Measurements from ENCODE around the gene P3H2. TPM values are rescaled to one million over a fixed set of nuclear protein-coding genes. Genes with fewer than 3 reads are reported as not detected.
A peak's percentile ranks its signal among the peaks of the same experiment; 100 is the strongest.

The P3H2 gene
- total and polyA plus RNA-seq, 8 donors, result 1.4 to 46.1 (median 20.3) TPM

DNA sequence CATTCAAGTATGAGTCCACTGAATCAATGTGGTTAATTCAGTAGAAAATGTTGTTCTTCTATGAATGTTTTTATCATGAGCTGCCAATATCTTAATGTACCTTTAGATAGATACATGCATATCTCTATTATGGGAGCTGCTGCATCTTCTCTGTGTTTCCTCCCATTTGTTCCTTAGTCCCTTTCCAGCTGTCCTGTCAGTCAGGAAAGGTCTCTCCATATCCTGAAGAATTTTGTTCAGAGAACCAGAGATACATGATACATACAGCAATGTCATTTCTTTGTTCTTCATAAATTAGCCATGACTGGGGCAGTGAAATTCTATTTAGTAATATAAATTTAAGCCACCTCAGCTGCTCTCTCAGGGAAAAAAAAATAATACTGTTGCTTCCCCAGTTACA lies 103.7 kb downstream of the P3H2 start:
- Histone ChIP-seq H3K4me3 (no peak overlapping the region), H3K4me1 (peaks cover 0 to 17% (median 11%) of the 10 kb centered on the region in 4 donors), H3K27me3 (no peaks in the 10 kb centered on the region), H3K9me3 (no peaks in the 10 kb centered on the region), H3K36me3 (no peaks in the 10 kb centered on the region), H3K27ac (no peak overlapping the region)
- intact Hi-C loops (cut with DNase I; ENCODE audit: low total_unique reads), result no loop called here
- TF ChIP-seq, protein P1, sequence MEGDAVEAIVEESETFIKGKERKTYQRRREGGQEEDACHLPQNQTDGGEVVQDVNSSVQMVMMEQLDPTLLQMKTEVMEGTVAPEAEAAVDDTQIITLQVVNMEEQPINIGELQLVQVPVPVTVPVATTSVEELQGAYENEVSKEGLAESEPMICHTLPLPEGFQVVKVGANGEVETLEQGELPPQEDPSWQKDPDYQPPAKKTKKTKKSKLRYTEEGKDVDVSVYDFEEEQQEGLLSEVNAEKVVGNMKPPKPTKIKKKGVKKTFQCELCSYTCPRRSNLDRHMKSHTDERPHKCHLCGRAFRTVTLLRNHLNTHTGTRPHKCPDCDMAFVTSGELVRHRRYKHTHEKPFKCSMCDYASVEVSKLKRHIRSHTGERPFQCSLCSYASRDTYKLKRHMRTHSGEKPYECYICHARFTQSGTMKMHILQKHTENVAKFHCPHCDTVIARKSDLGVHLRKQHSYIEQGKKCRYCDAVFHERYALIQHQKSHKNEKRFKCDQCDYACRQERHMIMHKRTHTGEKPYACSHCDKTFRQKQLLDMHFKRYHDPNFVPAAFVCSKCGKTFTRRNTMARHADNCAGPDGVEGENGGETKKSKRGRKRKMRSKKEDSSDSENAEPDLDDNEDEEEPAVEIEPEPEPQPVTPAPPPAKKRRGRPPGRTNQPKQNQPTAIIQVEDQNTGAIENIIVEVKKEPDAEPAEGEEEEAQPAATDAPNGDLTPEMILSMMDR (IDR thresholded peaks at IDR 0.05), result no peak
- TF ChIP-seq EP300 (IDR thresholded peaks at IDR 0.05), result no peak
- TF ChIP-seq POLR2A (IDR thresholded peaks at IDR 0.05), result no peak
- no peak for TF ChIP-seq POLR2AphosphoS5 (IDR thresholded peaks at IDR 0.05)
- DNase-seq, result no peak

DNA sequence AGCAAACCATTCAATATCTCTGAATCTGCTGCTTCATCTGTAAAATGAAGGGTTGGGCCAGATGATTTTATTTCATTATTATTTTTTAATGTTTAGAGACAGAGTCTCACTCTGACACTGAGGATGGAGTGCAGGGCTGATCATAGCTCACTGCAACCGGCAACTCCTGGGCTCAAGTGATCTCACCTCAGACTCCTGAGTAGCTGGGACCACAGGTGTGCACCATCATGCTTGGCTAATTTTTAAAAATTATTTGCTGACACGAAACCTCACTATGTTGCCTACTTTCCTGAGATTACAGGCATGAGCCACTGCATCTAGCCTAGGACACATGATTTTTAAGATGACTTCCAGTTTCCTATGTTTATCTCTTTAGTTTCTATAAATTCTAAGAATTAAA lies 105.8 kb downstream of the P3H2 start:
- no peak for TF ChIP-seq POLR2A (IDR thresholded peaks at IDR 0.05)
- no peak for TF ChIP-seq POLR2AphosphoS5 (IDR thresholded peaks at IDR 0.05)
- TF ChIP-seq, protein P1 (IDR thresholded peaks at IDR 0.05), result no peak
- TF ChIP-seq EP300 (IDR thresholded peaks at IDR 0.05), result no peak
- Histone ChIP-seq H3K36me3 (no peaks in the 10 kb centered on the region), H3K27ac (no peak overlapping the region), H3K9me3 (no peaks in the 10 kb centered on the region), H3K4me1 (peaks cover 0 to 22% (median 11%) of the 10 kb centered on the region in 4 donors), H3K27me3 (no peaks in the 10 kb centered on the region), H3K4me3 (no peak overlapping the region)
- DNase-seq, result no peak
- 78 to 88% (median 81%) methylated on average over 2 of the region's 2 CpGs for WGBS, 5 donors
- intact Hi-C loops (cut with DNase I; ENCODE audit: low total_unique reads), result no loop called here

DNA sequence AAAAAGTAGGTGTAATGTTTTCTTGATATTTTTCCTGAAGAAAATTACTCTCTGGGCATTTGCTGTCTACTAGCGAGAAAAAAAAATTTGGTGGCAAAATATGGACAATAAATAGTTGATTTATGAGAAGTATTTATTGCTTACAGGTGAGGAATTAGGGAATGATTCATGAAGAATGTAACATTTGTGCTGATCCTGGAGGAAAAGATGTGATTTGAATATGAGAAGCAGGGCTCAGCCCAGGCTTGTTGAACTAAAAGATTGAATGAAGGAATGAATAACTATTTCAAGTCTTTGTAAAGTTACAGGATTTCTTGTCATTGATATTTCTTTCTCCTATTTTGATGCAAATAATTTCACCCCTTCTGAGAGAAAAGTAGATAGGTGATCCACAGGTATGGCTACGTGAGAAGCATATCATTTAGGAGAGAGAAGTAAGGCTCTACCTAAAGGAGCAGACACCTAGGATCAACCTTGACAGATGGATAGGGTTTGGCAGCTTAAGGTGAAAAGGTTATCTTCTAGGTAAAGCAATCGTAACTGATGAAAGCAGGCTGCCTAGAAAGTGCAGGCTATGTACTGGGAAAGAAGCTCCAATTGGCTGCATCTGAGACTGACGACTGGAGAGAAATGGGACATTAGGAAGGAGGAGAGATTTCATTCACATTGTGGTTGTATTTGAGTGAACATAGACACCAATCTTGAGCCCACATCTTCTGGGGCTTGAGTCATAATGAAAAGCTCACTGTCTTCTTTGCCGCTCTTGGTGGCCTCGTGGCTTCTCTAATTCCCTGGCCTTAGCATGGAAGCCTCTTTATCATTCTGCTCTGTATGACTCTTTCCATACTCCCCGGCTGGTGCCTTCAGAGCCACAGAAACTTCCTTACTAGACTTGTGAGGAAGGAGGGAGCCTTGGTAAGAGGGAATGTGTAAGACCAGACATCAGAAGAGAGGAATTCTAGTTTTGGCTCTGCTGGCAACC lies 106.5 kb downstream of the P3H2 start:
- DNase-seq, result no peak
- intact Hi-C loops (cut with DNase I; ENCODE audit: low total_unique reads), result no loop called here
- Histone ChIP-seq H3K4me1 (peaks cover 0 to 22% (median 11%) of the 10 kb centered on the region in 4 donors), H3K27me3 (no peaks in the 10 kb centered on the region), H3K4me3 (no peak overlapping the region), H3K9me3 (no peaks in the 10 kb centered on the region), H3K27ac (no peak overlapping the region), H3K36me3 (no peaks in the 10 kb centered on the region)
- TF ChIP-seq POLR2AphosphoS5 (IDR thresholded peaks at IDR 0.05) (no peak), POLR2A (IDR thresholded peaks at IDR 0.05) (no peak), EP300 (IDR thresholded peaks at IDR 0.05) (no peak)
- TF ChIP-seq, protein P1 (IDR thresholded peaks at IDR 0.05), result no peak
- WGBS, 5 donors, result 61 to 69% (median 68%) methylated on average over 7 of the region's 7 CpGs

DNA sequence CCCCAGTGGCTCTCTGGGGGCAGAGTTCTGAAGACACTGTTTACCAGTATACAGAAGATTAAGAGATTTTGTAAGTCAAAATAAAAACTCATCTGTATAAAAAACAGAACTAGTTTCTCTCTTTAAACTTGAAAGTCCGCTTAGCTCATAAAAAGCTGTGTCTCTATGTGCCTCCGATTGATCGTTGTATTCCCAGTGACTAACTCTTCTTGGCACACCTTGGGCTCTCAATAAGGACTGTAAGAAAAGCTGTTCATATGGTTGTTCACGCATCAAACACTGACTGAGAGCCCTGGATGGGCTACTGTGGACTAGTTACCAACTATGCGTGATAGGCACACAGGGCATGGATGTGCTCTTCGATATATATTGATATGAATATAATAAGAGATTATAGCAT lies 107.9 kb downstream of the P3H2 start:
- H3K27ac ChIP-seq, result peak overlapping the region in 1 of 5 donors; percentile 38

More for the DNA sequence above, 107.9 kb downstream of the P3H2 start:
- no peaks in the 10 kb centered on the region for H3K27me3 ChIP-seq
- no peak for TF ChIP-seq POLR2A (IDR thresholded peaks at IDR 0.05)
- TF ChIP-seq EP300 (IDR thresholded peaks at IDR 0.05), result no peak
- TF ChIP-seq, protein P1 (IDR thresholded peaks at IDR 0.05), result no peak
- no peak for TF ChIP-seq POLR2AphosphoS5 (IDR thresholded peaks at IDR 0.05)
- no peak for DNase-seq
- no peaks in the 10 kb centered on the region for H3K9me3 ChIP-seq
- WGBS, 5 donors, result 73 to 83% (median 75%) methylated on average over 6 of the region's 6 CpGs
- H3K4me3 ChIP-seq, result no peak overlapping the region
- intact Hi-C loops (cut with DNase I; ENCODE audit: low total_unique reads), result no loop called here
- H3K4me1 ChIP-seq, result peaks cover 0 to 21% (median 10%) of the 10 kb centered on the region in 4 donors
- H3K36me3 ChIP-seq, result no peaks in the 10 kb centered on the region

All from stomach (tissue), 9 donors.